K562 (cell line): ENCODE measurements around the gene ERO1B. TPM values are rescaled to one million over a fixed set of nuclear protein-coding genes. Genes with fewer than 3 reads are reported as not detected.

Experiments
- IRF9 ChIP-seq: fragments of 450-650 bp; IDR thresholded peaks from 2 replicates; pipeline ENCODE4 v1.6.1; 2016; ENCODE audit warnings: missing biosample characterization, missing genetic modification characterization
- ZNF407 ChIP-seq: fragments of 450-650 bp; IDR thresholded peaks from 2 replicates; pipeline ENCODE4 v1.6.1; 2016; ENCODE audit warnings: low read depth
- polyA plus RNA-seq, 8 experiments: library from polyadenylated mRNA; depleted of rRNA in 4 of 8; stranded (reverse) in 5 of 8; unstranded in 3 of 8; fragments of >200 nt; fragmentation: Nextera tagmentation in 2 of 8; fragmentation: Illumina TruSeq in 1 of 8; extraction: Ambion mirVana in 2 of 8; extraction: Trizol in 1 of 8; gene quantifications; 2 replicates each; pipeline versions ENCODE4 v1.2.1 to v1.2.3, GENCODE V29; 2011 to 2014; ENCODE audit warnings: inconsistent platforms in 1 of 8, missing spikeins in 1 of 8
- total RNA-seq, 7 experiments: library from RNA; depleted of rRNA in 6 of 7; stranded (reverse); fragments of >200 nt in 6 of 7; fragmentation: Illumina TruSeq in 2 of 7; extraction: Trizol in 2 of 7; gene quantifications; 2 replicates each; pipeline versions ENCODE4 v1.2.1 to v1.2.3, GENCODE V29; 2011 to 2021; ENCODE audit warnings: low replicate concordance in 1 of 7

ERO1B gene
- total and polyA plus RNA-seq, 9 of the 15 experiments (the other 6 are each of a cell fraction or from before 2014, with no cell fraction given) = 0.59 to 6.4 (median 4.2) TPM

- TF ChIP-seq ZNF407 (no peak), IRF9 (tag) (0 out of 2 replicates have a peak, but pooled peaks have one; percentile 16)
These were observed 21.2 kb upstream of the ERO1B start (continued) for GRCh38 chr1:236302941-236303340.
